ENCODE data around the gene SHOC2. TPM values are rescaled to one million over a fixed set of nuclear protein-coding genes. Genes with fewer than 3 reads are reported as not detected.

SHOC2 gene
- total and polyA plus RNA-seq, 2 of the 13 experiments (the other 11 are each of a cell fraction or from before 2014, with no cell fraction given) = 8.6 to 25.5 TPM

GRCh38 chr10:110872145-110872983 is 47.0 kb upstream of the SHOC2 start (continued):
- TF ChIP-seq ZBTB40 (IDR thresholded peaks at IDR 0.05) (no peak), ZBTB40 (CRISPR knock-in tag; IDR thresholded peaks at IDR 0.05) (0 out of 2 replicates have a peak, but pooled peaks have one; percentile 33), ZNF256 (CRISPR knock-in tag; conservative IDR thresholded peaks at IDR 0.05) (no peak), ZXDC (CRISPR knock-in tag; IDR thresholded peaks at IDR 0.05) (no peak), ZNF30 (CRISPR knock-in tag; IDR thresholded peaks at IDR 0.05) (no peak), PHF5A (CRISPR knock-in tag; IDR thresholded peaks at IDR 0.05; ENCODE audit: low read depth, unreplicated experiment) (no peak), MXD4 (CRISPR knock-in tag; IDR thresholded peaks at IDR 0.05) (peak; percentile 15; the same call in 1 of the 2 replicates)
- TF ChIP-seq, protein P1, sequence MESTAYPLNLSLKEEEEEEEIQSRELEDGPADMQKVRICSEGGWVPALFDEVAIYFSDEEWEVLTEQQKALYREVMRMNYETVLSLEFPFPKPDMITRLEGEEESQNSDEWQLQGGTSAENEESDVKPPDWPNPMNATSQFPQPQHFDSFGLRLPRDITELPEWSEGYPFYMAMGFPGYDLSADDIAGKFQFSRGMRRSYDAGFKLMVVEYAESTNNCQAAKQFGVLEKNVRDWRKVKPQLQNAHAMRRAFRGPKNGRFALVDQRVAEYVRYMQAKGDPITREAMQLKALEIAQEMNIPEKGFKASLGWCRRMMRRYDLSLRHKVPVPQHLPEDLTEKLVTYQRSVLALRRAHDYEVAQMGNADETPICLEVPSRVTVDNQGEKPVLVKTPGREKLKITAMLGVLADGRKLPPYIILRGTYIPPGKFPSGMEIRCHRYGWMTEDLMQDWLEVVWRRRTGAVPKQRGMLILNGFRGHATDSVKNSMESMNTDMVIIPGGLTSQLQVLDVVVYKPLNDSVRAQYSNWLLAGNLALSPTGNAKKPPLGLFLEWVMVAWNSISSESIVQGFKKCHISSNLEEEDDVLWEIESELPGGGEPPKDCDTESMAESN (CRISPR knock-in tag; conservative IDR thresholded peaks at IDR 0.05) = peak; percentile 62; the same call in 1 of the 2 replicates
- TF ChIP-seq, protein P2, sequence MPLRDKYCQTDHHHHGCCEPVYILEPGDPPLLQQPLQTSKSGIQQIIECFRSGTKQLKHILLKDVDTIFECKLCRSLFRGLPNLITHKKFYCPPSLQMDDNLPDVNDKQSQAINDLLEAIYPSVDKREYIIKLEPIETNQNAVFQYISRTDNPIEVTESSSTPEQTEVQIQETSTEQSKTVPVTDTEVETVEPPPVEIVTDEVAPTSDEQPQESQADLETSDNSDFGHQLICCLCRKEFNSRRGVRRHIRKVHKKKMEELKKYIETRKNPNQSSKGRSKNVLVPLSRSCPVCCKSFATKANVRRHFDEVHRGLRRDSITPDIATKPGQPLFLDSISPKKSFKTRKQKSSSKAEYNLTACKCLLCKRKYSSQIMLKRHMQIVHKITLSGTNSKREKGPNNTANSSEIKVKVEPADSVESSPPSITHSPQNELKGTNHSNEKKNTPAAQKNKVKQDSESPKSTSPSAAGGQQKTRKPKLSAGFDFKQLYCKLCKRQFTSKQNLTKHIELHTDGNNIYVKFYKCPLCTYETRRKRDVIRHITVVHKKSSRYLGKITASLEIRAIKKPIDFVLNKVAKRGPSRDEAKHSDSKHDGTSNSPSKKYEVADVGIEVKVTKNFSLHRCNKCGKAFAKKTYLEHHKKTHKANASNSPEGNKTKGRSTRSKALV (CRISPR knock-in tag; IDR thresholded peaks at IDR 0.05) = no peak
